HG02973 (cell line): ENCODE measurements around the gene CHRM5.

Experiments
- ATAC-seq: cut with Tn5 transposase; IDR thresholded peaks from one replicate; pipeline ENCODE4 v1.9.1; 2021; ENCODE audit warnings: moderate library complexity; ENCODE audit not compliant: unreplicated experiment

CHRM5 gene

GRCh38 chr15:34078900-34079299 is 110.6 kb downstream of the CHRM5 start:
- no peak for ATAC-seq

GRCh38 chr15:34079904-34080303 is 111.6 kb downstream of the CHRM5 start:
- no peak for ATAC-seq

GRCh38 chr15:34084086-34084485 is 115.8 kb downstream of the CHRM5 start:
- no peak for ATAC-seq

GRCh38 chr15:34085746-34086145 is 117.4 kb downstream of the CHRM5 start:
- ATAC-seq: no peak

GRCh38 chr15:34099914-34100313 is 131.6 kb downstream of the CHRM5 start:
- ATAC-seq: no peak

GRCh38 chr15:34101366-34102174 is 133.3 kb downstream of the CHRM5 start, which contains the start of the genes EMC7 and PGBD4:
Gene EMC7, minus strand, starts transcription at chr15:34101862. Its CDS starts 23 bp downstream, at chr15:34101839.
Gene PGBD4, plus strand, starts transcription at chr15:34102083. Its CDS starts 449 bp downstream, at chr15:34102532.
- ATAC-seq: peak; percentile 92

- no peak for ATAC-seq
Measured at GRCh38 chr15:34102175-34102925, 134.1 kb downstream of the CHRM5 start.

- no peak for ATAC-seq
Measured at GRCh38 chr15:34106423-34106822, 138.1 kb downstream of the CHRM5 start.

GRCh38 chr15:34107315-34107714 is 139.0 kb downstream of the CHRM5 start:
- ATAC-seq: no peak

- no peak for ATAC-seq
Measured at GRCh38 chr15:34109797-34110663, 141.7 kb downstream of the CHRM5 start.

- ATAC-seq: no peak
Measured at GRCh38 chr15:34111488-34111887, 143.2 kb downstream of the CHRM5 start.

GRCh38 chr15:34114215-34114614 is 145.9 kb downstream of the CHRM5 start:
- ATAC-seq: no peak

- ATAC-seq: no peak
Measured at GRCh38 chr15:34114739-34115138, 146.4 kb downstream of the CHRM5 start.

GRCh38 chr15:34116620-34117019 is 148.3 kb downstream of the CHRM5 start:
- no peak for ATAC-seq
